Stimulated activated CD8-positive, alpha-beta memory T cell treated with anti-CD3 and anti-CD28 coated beads, Interleukin-2, amount 100 ng/mL, for 1 hour (primary cell): ENCODE results near the gene HOXB6.
A peak's percentile ranks its signal among the peaks of the same experiment; 100 is the strongest.

ENCODE experiments used
- DNase-seq, 2 donors: peaks; one replicate each; pipeline ENCODE4 v3.0.0-alpha.2; 2020; ENCODE audit warnings: low read depth in 2 of 2

The HOXB6 gene

DNA sequence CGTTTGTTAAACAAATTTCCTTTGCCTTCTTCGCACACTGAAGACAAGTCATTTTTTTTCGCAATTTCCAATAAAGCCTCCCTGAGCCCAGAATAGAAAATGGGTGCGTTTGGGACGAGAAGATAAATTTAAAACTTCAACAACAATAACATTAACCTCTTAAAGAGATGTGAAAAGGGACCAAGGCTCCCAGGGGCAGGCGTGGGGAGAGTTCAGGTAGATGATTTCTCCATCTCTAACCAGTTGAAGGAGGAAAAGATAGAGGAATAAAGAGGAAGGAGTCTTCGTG lies 25.4 kb downstream of the HOXB6 start:
- no peak for DNase-seq

DNA sequence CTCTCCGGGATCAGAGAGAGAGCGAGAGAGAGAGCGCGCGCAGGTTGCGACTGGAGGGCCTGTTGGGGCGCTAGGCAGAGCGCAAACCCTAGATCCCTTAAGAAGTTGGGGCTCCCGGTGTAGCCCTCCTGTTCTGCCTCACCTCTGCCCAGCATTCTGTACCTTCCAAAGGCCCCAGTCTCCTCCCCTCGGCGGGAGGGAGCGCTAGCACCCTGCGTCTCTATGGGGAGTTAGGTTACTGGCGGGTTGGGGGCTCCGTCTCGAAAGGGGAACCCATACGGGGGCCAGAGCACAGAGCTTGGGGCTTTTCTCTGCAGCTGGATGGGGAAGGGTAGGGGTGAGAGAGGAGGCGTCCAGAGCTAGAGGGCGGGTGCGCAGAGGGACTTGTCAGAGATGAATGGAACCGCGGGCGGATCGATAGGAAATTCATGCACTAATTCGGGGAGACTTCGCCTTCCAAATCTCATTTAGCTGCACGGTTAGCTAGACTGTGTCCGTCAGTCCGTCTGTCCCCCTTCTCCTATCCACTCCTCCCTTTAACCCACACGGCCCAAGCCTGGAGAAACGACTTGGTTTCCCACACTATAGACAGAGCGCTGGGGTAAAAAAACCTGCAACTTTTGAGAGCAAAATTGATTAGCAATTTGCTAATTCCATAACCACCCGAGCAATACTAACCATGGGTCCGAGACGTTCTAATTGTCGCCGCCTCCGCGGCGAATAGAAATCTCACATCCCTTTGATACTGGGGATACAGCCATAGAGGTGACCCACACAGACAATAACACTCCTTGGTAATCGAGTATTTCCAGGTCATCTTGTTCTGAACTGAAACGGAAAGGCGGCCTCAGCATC lies 25.9 kb downstream of the HOXB6 start:
- no peak for DNase-seq

GRCh38 chr17:48577946-48578615 lies 26.7 kb downstream of the HOXB6 start, which contains the start of gene HOXB4:
TSS of gene HOXB4 (minus strand) at chr17:48578350. CDS start at chr17:48578319, 31 bp downstream.
- peak; percentile 35 to 51 for DNase-seq

GRCh38 chr17:48577330-48577945 lies 27.3 kb downstream of the HOXB6 start:
- no peak for DNase-seq

DNA sequence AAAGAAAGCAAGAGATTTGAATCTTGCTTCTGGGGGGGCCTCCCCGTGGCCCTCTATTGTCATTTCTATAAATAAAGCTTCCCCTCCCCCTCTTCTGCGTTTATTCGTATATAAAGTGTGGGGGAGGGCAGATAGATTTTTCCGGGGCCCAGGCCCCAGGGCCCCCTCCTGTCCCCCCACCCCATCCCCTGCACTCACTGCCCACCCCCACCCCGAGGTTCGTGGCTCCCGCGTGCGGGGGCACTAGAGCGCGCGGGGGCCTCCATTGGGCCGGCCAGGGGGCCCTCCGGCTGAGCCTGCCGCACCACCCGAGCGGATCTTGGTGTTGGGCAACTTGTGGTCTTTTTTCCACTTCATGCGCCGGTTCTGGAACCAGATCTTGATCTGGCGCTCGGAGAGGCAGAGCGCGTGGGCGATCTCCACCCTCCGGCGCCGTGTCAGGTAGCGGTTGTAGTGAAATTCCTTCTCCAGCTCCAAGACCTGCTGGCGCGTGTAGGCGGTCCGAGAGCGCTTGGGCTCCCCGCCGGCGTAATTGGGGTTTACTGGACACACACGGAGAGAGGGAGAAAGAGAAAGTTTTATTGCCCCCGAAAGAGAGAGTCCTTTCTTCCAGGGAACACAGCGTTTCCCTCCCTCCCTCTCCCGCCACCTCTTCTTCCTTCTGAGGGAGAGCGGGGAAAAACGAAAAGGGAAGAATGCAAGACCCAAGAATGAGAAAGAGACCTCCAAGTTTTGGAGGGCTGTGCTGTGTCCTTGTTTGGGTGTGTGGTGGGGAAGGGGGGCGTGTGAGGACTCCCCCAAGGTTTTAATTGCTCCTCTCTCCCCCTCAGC lies 28.1 kb downstream of the HOXB6 start:
- DNase-seq: no peak

DNA sequence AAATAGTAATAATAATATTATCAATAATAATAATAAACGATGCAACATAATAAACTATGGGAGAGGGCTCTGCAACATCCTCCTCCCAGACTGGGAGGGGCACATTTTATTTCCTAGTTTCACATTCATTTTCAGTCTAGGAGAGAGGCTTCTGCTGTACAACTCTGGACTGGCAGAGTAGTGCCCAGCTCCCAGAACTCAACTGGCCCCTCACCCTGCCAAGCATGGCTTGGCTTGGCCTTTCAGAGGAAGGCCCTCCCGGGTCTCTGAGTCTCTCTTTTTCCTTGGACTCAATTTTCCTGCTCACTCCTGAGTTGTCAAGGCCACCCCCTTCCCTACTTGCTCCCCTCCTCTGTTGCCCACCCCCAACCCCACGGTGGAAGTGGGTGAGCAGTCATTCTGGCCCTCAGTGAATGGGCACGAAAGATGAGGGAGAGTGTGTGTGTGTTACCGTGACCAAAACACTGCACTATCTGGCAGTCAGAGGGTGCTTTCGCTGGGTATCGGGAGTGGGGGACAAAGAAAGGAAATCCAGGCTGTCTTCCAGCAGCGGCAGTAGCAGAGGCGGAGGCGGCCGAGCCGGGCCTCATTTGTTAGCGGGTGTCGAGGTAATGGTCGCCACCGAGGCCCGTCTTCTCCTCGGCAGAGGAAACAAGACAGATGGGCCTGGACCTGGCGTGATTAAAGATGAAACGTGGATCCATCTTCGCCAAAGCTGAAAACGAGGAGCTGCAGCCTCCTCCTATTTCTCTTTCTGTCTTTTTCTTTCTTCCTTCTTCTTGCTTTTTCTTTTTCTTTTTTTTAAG lies 28.9 kb downstream of the HOXB6 start:
- DNase-seq: no peak

DNA sequence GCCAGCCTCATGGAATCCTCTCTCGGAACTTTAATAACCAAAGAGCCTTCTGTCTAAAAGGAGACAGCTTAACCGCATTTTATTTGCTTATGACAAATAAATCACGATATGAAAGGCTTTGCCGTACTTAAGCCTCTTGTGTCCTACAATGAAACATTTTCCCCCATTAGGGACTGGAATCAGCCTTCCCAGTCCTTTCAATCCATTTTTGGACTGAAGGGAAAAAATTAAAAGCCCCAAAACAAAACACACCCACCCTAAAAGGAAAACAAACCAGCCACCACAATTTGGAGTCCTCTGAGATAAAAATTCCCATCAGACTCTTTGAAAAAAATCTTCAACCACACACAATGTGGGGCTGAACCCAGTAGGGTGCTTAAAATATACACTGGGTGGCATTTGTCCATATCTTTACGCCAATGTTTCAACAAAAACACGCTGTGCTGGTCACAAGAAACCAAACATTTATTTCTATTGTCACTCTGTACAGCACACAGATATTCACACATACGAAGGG lies 29.7 kb downstream of the HOXB6 start:
- DNase-seq: no peak

DNA sequence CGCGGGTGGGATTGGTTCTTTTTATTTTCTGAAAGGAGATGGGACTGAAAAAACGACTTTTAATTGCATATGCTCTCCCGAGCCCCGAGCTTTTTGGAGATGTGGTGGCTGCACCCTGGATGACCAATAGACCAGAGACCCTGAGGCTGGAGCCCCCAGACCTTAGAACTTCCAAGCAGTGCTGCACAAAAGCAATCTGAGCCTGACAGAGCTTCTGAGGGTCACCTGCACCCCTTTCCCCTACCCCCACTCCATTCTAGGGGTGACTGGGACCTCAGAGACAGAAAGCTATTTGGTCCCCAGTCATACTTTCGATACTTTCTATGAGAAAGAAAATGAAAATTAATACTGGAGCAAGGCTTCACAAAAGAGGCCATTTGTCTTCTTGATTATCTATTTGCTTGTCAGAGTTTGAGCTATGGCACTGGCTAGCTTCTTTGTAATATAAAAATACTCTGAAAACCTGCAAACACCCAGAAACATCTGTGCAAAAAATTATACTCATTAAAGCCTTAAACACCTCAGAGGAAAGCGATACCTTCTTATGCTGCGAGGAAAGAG lies 30.2 kb downstream of the HOXB6 start:
- DNase-seq: no peak

GRCh38 chr17:48571826-48572417 lies 32.9 kb downstream of the HOXB6 start:
- no peak for DNase-seq

- no peak for DNase-seq
Measured at GRCh38 chr17:48571024-48571818, 33.6 kb downstream of the HOXB6 start.

DNA sequence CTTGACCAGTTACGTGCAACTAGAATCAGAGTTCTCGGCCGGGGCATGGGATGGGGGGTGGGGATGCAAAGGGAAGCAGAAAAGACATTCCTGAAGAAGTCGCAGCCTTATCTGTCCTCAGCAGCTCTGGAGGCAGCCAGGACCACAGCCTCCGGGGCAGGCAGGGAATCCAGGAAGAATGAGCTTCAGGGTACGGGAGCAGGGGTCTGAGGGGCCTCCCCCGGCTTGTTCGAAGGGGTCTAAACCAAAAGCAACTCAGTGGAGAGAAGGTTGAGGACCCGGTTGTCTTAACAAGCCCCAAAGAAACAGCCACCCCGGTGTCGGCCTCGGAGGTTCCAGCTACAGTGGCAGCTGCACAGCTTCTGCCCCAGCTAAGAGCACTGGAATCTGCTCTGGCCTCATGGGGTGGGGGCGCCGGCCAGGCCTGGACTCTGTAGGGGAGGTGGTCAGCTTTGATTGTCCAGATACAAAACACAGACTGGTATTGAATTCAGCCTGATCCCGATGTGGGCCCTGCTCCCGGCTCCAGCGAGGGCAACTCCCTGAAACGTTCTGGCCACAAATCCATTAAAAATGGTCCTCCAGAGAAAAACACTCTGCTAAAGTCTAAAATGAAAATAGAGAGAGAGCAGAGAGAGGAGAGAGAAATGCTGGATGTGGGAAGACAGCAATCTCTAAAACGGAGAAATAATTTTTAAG lies 34.3 kb downstream of the HOXB6 start:
- DNase-seq: no peak

GRCh38 chr17:48569674-48570324 lies 35.0 kb downstream of the HOXB6 start:
- no peak for DNase-seq

GRCh38 chr17:48569240-48569582 lies 35.6 kb downstream of the HOXB6 start:
- DNase-seq: no peak

DNA sequence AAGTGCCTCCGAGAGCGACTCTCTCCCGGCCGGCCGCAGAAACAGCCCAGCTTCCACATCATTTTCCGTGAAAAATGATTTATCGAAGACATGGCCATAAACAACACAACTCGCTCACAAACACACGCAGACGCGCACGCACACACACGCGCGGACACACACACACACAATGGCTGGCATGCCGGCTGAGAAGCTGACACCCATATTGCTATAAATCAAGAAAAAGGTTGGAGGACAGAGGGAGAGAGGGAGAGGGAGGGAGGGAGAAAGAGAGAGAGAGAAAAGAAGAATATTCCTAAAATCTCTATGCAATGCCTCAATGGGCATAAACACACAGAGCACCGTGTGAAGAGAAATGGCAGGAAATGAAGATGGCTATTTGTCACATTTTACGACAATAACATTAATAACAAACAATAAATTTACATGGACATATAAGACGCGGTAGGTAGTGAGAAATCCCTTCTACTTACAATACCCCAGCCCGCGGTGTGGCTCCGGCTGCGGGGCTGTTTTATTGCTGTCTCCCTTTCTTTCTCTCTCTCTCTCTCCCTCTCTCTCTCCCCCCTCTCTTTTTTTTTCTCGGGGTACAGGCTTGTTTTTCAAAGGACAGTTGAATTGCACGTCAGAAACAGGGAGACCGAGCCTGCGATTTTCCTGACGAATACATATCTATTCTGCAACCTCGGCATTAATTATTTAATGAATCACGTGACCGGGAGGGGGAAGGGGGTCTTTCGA lies 36.1 kb downstream of the HOXB6 start:
- DNase-seq: no peak

DNA sequence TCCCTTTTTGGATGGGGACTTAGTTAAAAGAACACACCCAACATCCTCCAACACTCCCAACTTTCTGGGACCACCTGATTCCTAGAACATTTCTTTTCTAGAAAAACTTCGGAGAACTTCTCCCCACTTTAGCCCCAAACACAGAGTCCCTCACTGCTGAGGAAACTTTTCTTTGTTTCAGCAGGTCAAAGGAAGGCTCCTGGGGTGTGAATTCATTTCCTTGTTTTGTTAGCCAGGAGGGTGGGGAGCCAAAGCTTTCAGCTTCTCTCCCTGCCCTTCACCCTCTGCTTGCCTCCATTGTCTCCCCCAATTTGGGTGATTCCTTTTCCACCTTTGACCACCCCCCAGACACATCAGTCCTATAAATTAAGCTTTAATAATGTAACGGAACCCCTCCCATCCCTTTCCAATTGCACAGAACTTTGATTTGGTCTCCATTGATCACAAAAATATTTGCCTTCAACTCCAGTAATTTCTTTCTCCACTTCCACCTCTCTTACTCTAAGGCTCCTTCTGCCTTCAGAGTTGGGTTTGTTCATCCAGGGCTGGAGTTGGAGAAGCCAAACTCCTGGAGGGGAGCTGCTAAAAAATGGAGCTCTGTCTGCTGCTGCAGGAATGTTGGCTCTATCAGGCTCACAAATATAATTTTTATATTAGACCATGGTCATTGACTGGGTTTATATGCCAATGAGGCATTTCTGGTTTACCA lies 37.0 kb downstream of the HOXB6 start:
- no peak for DNase-seq

DNA sequence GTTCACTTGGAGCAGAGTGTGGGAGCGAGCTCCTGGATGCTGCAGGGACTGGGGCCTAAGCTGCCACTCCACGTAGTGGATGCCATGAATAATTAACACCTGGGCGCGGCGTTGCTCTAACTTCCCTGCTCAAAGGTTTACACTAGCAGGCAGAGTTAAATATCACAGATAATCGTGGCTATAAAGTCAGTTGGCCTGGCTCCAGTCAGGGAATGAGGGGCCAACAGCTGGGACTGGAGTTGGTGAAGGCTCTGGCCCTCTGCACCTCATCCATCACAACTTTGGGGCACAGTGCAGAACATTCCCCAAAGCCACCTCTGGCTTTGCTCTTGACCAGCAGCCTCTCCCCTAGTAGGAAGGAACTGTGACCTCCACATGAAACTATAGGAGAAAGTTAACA lies 37.6 kb downstream of the HOXB6 start:
- no peak for DNase-seq

DNA sequence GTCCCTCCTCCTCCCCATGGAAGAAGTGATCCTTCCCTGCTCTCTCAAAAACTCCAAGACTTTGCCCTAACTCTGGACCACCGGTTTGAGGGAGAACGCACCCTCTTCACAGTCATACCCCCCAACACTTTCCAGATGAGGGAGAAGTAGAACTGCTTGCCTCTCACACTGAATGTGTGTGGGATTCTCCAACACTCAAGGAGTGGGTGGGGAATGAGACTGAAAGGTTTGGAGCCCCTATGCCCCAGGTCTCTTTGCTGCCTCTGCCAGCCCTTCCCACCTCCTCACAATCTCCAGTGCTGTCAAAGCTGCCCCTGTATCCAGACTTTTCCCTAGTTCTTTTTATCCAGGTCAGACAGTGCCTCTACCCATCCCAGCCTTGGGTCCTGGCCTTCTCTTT lies 38.1 kb downstream of the HOXB6 start:
- no peak for DNase-seq
